GM12864 (cell line): ENCODE measurements around the gene GAS2L1.

Source experiments
- DNase-seq: peaks from one replicate; pipeline ENCODE4 v3.0.0-alpha.2; 2011; ENCODE audit warnings: low read depth
- H3K4me3 ChIP-seq: 2 replicates; pipeline ENCODE4 v1.5.1; 2011; ENCODE audit warnings: mild to moderate bottlenecking, low read depth, low read length, control low read depth
- TF ChIP-seq, protein P1 (sequence below): IDR thresholded peaks from 2 replicates; pipeline ENCODE4 v1.5.1; 2011; ENCODE audit warnings: low read depth, mild to moderate bottlenecking, moderate library complexity, low read length, control low read depth, inconsistent platforms; ENCODE audit errors: missing control alignments

Gene GAS2L1

DNA sequence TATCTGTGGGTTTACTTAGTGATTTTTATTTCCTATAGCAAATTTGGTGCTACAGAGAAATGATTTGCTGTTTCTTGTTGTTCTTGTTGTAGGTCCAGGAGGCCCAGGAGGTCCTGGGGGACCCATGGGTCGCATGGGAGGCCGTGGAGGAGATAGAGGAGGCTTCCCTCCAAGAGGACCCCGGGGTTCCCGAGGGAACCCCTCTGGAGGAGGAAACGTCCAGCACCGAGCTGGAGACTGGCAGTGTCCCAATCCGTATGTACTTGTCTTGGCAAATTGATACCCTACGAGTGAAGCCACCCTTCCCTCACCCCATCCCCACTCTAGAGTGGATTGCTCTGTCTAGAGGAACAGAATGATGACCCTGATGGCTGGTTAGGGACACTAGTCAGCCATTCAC, 7.8 kb upstream of the GAS2L1 start:
- TF ChIP-seq, protein P1, sequence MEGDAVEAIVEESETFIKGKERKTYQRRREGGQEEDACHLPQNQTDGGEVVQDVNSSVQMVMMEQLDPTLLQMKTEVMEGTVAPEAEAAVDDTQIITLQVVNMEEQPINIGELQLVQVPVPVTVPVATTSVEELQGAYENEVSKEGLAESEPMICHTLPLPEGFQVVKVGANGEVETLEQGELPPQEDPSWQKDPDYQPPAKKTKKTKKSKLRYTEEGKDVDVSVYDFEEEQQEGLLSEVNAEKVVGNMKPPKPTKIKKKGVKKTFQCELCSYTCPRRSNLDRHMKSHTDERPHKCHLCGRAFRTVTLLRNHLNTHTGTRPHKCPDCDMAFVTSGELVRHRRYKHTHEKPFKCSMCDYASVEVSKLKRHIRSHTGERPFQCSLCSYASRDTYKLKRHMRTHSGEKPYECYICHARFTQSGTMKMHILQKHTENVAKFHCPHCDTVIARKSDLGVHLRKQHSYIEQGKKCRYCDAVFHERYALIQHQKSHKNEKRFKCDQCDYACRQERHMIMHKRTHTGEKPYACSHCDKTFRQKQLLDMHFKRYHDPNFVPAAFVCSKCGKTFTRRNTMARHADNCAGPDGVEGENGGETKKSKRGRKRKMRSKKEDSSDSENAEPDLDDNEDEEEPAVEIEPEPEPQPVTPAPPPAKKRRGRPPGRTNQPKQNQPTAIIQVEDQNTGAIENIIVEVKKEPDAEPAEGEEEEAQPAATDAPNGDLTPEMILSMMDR = no peak
- no peak for DNase-seq
- no peak overlapping the region for H3K4me3 ChIP-seq

DNA sequence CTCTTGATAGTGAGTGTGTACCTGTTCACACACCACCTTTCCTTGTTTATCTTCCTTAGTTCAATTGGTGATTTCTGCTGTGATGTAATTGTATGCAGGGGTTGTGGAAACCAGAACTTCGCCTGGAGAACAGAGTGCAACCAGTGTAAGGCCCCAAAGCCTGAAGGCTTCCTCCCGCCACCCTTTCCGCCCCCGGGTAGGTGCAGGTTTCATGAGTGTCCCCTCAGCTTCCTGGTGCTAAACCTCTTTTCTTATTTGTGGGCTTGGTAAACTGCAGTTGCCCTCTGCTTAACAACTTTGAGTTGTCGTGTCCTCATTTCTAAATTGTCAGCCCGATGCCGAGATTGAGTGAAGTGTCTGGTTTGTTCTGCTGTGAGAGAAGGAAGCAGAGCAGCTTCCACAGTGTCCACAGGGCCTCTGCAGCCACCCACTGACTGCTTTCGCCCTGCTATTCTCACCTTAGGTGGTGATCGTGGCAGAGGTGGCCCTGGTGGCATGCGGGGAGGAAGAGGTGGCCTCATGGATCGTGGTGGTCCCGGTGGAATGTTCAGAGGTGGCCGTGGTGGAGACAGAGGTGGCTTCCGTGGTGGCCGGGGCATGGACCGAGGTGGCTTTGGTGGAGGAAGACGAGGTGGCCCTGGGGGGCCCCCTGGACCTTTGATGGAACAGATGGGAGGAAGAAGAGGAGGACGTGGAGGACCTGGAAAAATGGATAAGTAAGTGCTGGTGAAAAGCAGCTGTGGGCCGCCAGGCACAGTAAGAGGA, 7.1 kb upstream of the GAS2L1 start:
- H3K4me3 ChIP-seq = no peak overlapping the region
- DNase-seq = no peak

DNA sequence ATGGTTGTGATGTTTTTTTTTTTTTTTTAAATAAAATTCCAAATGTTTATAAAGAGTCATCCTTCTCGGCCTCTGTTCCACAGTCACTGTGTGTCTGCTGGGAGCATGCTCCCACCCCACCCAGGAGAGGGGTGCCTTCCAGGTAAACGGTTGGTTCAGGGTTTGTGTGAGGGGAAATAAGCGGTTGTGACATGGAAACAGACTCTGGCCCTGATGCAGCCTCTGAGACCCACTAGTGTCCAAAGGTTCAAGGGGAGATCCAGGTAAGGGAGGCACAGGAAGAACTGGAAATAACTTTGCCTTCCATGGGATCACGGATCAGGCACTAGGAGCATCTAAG, 6.0 kb upstream of the GAS2L1 start:
- H3K4me3 ChIP-seq = no peak overlapping the region
- TF ChIP-seq, protein P1 = no peak
- no peak for DNase-seq

More for the DNA sequence above, 7.1 kb upstream of the GAS2L1 start:
- TF ChIP-seq, protein P1 = no peak

DNA sequence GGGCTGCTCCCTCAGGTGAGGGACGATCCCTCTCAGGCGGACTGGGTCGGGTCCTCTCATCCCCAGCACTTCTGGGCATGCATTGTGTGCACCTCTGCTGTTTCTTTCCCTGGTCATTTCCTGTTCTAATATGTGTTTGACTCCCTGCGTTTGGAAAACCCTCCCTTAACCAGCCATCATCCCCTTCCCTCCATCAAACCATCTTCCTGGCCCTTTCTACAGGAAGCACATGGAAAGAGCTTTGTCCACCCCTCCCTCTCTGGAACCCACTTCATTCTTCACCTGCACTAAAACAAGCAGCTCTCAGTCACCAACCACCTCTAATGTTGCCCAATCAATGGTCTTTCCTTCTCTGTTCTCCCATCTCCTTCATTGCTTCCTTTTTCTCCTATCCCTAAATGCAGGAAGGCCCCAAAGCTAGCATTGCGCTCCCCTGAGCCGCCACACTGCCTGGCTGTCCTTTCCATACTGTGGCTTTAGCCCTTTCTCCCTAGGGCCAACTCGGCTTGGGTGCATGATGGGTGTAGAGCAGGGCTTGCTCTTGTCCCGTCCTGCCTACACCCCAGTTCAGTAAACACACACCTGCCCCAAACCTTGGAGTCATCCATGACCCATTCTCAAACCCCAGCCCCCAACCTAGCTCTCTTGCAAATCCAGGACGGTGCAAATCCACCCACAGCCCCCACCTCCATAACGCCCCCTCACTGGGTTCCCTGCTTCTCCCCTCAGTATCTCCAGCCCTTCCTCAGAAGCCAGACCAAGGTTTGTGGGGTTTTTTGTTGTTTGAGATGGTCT, 5.4 kb upstream of the GAS2L1 start:
- no peak overlapping the region for H3K4me3 ChIP-seq
- TF ChIP-seq, protein P1 = no peak
- DNase-seq = no peak

DNA sequence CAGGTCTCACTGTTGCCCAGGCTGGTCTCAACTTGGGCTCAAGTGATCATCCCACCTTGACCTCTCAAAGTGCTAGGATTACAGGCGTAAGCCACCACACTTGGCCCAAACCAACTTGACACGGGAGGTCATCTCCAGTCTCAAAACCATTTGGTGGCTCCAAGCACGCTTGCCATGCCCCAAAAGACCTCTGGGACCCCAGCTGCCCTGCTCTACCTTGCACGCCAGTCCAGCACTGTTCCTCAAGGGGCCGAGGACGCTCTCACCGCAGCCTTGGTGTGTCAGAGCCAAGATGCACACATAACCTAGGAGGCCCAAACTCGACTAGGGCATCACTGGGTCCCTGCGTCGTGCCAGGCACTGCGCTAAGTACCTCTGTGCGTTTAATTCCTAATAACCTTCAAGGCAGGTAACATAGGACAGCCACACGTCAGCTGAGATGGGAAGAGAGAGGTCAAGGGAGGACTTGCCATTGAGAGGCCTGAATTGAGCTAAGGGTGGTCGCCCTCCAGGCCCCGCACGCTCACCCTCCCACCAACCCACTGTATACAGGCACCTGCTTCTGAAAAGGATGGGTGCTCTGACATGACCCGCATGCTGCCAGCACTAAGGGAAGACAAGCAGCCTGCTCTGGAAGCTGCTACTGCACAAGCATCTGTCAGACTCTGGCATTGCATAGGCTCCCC, 4.6 kb upstream of the GAS2L1 start:
- H3K4me3 ChIP-seq = no peak overlapping the region
- TF ChIP-seq, protein P1 = no peak
- DNase-seq = no peak

DNA sequence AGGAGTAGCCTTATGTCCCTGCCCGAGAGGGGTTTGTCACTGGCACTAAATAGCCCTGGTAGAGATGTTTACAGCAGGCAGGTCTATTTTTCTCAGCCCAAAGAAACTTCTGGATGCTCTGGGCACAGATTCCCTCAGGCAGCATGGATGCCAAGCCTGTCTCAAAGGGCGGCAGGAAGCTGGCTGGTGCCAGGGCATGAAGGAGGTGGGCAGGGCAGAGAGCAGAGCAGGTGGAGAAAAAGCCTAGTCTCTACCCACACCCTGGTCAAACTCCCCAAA, 4.1 kb upstream of the GAS2L1 start:
- TF ChIP-seq, protein P1 = no peak
- DNase-seq = no peak
- no peak overlapping the region for H3K4me3 ChIP-seq
